GM21423 (cell line): ENCODE measurements around the gene PAK6.

Experiments
- ATAC-seq: cut with Tn5 transposase; IDR thresholded peaks from one replicate; pipeline ENCODE4 v1.9.1; 2021; ENCODE audit warnings: mild to moderate bottlenecking, moderate library complexity; ENCODE audit not compliant: unreplicated experiment

PAK6 gene

GRCh38 chr15:40255033-40255432 lies 16.2 kb downstream of the PAK6 start:
- no peak for ATAC-seq

DNA sequence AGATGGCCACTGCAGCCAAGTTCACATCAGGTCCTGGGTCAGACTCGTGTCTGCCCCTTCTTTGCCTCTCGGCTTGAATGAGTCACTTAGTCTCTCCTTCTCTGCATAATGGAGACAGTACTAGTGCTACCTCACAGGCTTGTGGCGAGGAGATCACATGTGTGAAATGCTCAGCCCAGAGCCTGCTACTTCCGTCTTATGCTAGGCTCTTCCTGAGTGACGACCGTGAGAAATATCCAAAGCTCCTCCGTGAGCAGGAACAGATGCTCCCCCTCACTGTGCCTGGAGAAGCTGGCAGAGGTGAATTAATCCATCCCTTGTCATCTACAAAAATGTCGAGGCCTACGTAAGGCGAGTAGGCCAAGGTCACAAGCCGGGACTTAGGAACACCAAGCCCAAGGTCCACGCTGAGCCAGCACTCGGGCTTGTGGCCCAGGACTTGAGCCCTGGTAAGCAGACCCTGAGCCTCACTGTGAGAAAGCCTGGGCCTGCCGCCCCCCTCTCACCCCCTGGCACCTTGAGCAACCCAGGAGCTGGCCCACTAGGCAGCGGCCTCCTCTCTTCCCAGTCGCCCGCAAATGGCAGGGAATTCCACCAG lies 17.9 kb downstream of the PAK6 start:
- ATAC-seq = no peak

GRCh38 chr15:40257656-40258450 lies 19.0 kb downstream of the PAK6 start:
- no peak for ATAC-seq

DNA sequence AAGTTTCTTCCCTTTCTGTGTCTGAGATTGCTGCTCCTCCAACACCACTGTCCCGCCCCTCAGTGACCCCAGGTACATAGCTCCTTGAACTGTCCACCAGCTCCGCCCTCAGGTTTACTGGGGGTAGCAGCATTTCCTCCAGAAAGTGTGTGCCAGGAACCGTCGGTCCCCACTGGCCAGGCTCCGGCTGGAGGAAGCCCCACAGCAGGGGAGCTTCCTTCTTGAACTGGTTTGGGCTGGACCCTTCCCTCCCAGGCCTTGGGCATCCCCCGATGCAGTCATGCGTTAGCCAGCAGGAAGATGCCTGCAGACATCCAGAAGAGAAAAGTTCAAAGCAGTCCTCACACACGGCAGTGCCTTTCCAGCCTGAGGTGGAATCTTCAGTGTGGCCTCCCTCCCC lies 19.7 kb downstream of the PAK6 start:
- no peak for ATAC-seq

- no peak for ATAC-seq
These were observed 20.2 kb downstream of the PAK6 start for GRCh38 chr15:40259021-40259420.

GRCh38 chr15:40263024-40263754 lies 24.3 kb downstream of the PAK6 start:
- ATAC-seq = no peak

DNA sequence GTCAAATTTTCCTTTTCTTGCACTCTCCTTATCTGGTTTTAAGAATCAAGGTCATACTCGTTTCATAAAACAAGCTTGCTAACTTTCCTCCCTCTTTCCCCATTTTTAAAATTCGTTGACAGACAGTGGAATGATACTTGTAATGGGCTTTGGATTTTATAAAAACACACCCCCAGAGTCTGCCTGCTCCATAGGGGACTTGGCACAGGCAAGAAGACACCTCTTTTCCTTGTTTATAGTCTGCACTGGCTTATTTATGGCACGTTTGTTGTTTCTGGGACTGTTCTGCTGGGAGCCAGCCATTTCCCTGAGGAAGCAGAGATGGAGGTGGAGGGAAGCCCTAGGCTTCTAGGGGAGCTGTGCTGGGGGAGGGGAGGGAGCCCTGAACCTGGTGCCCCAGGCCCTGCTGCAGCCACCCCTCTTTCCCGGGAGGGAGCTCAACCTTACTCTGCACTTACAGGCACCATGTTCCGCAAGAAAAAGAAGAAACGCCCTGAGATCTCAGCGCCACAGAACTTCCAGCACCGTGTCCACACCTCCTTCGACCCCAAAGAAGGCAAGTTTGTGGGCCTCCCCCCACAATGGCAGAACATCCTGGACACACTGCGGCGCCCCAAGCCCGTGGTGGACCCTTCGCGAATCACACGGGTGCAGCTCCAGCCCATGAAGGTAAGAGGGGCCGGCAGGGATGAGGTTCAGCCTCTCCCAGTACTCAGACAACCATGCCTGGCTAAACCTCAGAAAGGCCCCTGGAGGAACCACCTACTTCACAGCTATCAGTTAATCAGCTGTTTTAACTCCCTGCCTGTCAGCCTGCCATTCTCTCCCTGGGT lies 25.7 kb downstream of the PAK6 start:
- no peak for ATAC-seq

DNA sequence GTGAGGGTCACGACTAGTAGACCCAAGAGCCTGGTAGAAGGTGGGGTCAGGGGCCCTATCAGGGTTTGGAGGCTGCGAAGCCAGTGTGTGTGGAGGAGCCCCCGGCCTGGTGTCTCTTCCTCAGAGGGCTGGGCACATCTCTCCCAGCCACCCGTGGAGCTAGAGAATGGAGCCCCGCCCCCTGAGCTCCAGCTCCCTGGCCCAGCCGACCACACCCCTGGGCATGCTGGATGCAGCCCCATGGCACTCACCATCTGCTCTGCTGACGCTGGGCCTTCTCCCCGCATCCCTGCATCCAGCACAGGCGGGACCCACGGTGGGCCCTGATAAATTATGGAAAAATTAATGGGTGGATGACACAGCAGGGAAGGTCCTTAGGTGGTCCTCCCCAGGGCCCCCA lies 26.5 kb downstream of the PAK6 start:
- ATAC-seq = no peak

DNA sequence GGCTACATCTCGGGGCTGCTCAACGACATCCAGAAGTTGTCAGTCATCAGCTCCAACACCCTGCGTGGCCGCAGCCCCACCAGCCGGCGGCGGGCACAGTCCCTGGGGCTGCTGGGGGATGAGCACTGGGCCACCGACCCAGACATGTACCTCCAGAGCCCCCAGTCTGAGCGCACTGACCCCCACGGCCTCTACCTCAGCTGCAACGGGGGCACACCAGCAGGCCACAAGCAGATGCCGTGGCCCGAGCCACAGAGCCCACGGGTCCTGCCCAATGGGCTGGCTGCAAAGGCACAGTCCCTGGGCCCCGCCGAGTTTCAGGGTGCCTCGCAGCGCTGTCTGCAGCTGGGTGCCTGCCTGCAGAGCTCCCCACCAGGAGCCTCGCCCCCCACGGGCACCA lies 27.0 kb downstream of the PAK6 start:
- no peak for ATAC-seq

DNA sequence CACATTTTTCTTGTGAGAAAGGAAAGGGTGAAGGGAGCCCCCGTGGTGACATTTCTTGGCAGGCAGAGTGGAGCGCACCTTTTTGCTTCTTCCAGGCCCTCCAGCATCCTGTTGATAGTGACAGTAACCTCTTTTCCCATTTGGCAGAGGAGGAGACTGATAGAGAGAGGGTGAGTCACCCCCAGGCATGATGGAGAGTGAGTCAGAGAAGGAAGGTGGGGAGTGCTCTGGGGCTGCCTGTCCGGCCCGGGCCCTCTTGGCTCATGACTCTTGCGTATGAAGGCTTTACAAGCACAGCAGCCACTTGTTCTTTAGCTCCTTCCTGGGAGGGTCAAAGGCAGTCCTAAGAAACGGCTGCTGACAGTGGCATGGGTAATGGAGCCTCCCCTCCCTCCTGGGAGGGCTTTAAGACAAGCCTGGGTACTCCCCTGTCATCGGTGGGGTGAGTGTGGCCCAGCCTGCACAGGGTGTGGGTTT lies 28.0 kb downstream of the PAK6 start:
- ATAC-seq = no peak

DNA sequence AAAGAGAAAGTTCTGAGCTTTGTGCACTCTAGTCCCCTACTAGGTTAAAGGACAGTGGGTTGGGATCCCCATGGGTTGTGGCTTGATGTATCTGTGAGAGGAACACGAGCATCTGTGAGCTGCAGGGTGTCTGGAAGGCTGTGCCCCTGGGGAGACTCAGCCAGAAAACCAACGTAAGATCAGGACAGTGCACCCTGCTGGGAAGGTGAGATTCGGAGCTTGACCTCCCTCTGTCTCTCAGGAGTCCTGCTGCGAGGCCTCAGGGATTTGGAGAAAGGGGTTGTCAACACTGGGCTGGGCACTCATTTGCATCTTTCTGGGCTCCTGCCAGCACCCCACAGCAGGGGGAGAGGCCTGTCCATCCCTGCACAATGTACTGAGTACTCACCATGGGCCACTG lies 28.8 kb downstream of the PAK6 start:
- no peak for ATAC-seq

- no peak for ATAC-seq
These were observed 30.7 kb downstream of the PAK6 start for GRCh38 chr15:40269604-40270003.

DNA sequence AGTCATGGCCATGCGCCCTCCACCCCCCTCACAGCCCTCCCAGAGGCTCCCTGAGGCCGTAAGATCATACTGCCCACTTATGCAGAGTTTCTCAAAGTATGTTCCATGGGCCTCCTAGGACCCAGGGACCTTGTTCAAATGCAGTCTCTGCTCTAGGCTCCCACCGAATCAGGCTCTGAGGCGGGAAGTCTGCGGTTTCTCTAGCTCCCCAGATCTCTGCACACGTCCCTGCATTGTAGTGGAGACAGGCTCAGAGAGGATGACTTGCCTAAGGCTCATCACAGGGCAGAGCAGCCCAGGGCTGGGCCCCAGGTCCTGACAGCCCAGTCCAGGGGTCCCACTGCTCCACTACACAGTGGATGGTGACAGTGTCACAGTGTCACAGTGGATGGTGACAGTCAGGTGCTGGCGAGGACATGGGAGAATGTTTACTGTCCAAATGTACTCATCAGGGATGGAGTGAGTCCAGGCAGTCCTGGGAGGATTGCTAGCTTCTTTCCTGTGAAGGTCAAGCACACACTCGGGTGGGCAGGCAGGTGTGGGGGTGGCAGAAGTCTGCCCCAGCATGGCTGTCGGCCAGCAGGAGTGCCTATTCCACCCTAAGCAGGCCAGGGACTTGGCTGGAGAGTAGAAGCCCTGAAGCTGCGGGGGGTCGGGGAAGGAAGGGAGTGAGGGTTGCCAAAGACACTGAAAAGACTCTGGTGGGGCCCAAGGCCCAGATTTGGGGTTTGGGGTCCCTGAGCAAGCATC lies 31.6 kb downstream of the PAK6 start:
- ATAC-seq = no peak

- no peak for ATAC-seq
These were observed 33.0 kb downstream of the PAK6 start for GRCh38 chr15:40271685-40272484.

DNA sequence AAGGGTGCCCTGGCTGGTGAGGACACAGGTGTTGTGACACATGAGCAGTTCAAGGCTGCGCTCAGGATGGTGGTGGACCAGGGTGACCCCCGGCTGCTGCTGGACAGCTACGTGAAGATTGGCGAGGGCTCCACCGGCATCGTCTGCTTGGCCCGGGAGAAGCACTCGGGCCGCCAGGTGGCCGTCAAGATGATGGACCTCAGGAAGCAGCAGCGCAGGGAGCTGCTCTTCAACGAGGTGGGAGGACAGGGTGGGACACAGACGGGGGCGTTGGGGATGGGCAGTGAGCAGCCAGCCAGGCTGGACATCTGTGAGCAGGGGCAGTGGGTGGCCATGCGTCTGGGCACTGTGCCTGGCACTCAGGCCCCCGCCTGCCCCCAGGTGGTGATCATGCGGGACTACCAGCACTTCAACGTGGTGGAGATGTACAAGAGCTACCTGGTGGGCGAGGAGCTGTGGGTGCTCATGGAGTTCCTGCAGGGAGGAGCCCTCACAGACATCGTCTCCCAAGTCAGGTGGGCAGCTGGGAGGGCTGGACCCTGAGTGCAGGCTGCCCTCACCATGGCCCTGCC lies 33.7 kb downstream of the PAK6 start:
- no peak for ATAC-seq

DNA sequence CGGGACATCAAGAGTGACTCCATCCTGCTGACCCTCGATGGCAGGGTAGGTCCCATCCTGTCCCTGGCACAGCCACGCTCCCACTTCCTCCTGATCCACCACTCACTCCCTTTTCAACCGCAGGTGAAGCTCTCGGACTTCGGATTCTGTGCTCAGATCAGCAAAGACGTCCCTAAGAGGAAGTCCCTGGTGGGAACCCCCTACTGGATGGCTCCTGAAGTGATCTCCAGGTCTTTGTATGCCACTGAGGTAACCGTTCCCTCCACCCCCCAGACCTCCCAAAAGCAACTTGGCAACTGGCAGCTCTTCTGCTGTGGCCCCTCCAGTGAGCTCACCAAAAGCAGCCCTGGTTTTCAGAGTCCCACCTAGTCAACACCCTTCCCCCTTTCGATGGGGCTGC lies 34.6 kb downstream of the PAK6 start:
- ATAC-seq = no peak

- ATAC-seq = no peak
These were observed 35.7 kb downstream of the PAK6 start for GRCh38 chr15:40274350-40275274.

DNA sequence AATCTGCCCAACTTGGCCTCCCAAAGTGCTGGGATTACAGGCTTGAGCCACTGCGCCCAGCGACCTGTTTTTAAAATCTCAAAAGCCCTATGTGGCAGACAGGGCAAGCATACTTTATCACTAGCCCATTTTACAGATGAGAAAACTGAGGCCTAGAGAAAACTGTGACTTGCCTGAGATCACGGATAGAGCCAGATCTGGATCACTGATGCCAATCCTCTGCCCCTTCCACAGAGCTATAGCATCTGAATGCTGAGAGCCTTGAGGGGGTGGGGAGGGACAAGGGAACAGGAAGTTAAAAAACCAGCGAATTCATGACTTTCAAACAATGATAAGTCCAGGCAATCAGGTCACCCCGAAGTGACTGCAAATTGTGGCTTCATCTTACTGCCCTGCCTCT lies 36.7 kb downstream of the PAK6 start:
- ATAC-seq = no peak
